GM19240 (cell line): ENCODE data around the gene CCT5.

Source experiments
- DNase-seq: peaks from one replicate; pipeline ENCODE4 v3.0.0; 2011; ENCODE audit warnings: low spot score; ENCODE audit not compliant: insufficient read length

Gene CCT5

GRCh38 chr5:10249948-10250805 lies at the start of gene CCT5:
CCT5 (plus strand) TSS chr5:10250280; CDS start chr5:10250341, 61 bp downstream.
- peak; percentile 73 for DNase-seq

- no peak for DNase-seq
These were observed 48.7 kb upstream of the CCT5 start for GRCh38 chr5:10201223-10201868.

- no peak for DNase-seq
These were observed 47.8 kb upstream of the CCT5 start for GRCh38 chr5:10202089-10202910.

GRCh38 chr5:10209004-10209403 lies 41.1 kb upstream of the CCT5 start:
- no peak for DNase-seq

- DNase-seq = no peak
These were observed 36.8 kb upstream of the CCT5 start for GRCh38 chr5:10213316-10213715.

- no peak for DNase-seq
These were observed 36.0 kb upstream of the CCT5 start for GRCh38 chr5:10214041-10214440.

- DNase-seq = no peak
These were observed 34.7 kb upstream of the CCT5 start for GRCh38 chr5:10215366-10215765.

- no peak for DNase-seq
These were observed 34.0 kb upstream of the CCT5 start for GRCh38 chr5:10216107-10216506.

GRCh38 chr5:10218658-10219057 lies 31.4 kb upstream of the CCT5 start:
- no peak for DNase-seq

GRCh38 chr5:10219068-10219467 lies 31.0 kb upstream of the CCT5 start:
- no peak for DNase-seq

- DNase-seq = no peak
These were observed 29.8 kb upstream of the CCT5 start for GRCh38 chr5:10220248-10220647.

GRCh38 chr5:10222326-10222725 lies 27.8 kb upstream of the CCT5 start:
- no peak for DNase-seq

GRCh38 chr5:10227379-10227778 lies 22.7 kb upstream of the CCT5 start:
- no peak for DNase-seq

- no peak for DNase-seq
These were observed 21.8 kb upstream of the CCT5 start for GRCh38 chr5:10228288-10228687.

- DNase-seq = no peak
These were observed 20.6 kb upstream of the CCT5 start for GRCh38 chr5:10229306-10230048.

GRCh38 chr5:10232386-10232785 lies 17.7 kb upstream of the CCT5 start:
- DNase-seq = no peak

- DNase-seq = no peak
These were observed 17.1 kb upstream of the CCT5 start for GRCh38 chr5:10233011-10233410.

- no peak for DNase-seq
These were observed 16.6 kb upstream of the CCT5 start for GRCh38 chr5:10233505-10233904.

GRCh38 chr5:10235350-10235749 lies 14.7 kb upstream of the CCT5 start:
- no peak for DNase-seq

- no peak for DNase-seq
These were observed 6.3 kb upstream of the CCT5 start for GRCh38 chr5:10243660-10244240.
